SK-N-SH (cell line): Measurements from ENCODE around the gene GLYATL1. TPM values are rescaled to one million over a fixed set of nuclear protein-coding genes. Genes with fewer than 3 reads are reported as not detected.

Experiments
- CTCF ChIA-PET: fragments of 300-600, 350-600 bp; formaldehyde crosslinking; extraction: SDS; loops from one replicate; lab custom pipeline; 2021; lab: Yijun Ruan, JAX
- POLR2A ChIA-PET: fragments of 350-600 bp; sonication (Branson Sonifier 250); formaldehyde crosslinking; extraction: SDS; loops from one replicate; lab custom pipeline; 2020; ENCODE audit warnings: antibody characterized with exemption, inconsistent platforms; lab: Yijun Ruan, JAX
- DNase-seq: peaks from one replicate; pipeline ENCODE4 v3.0.0; 2012
- H2AFZ ChIP-seq: fragments of 200-600 bp; sonication (generic); 2 replicates; pipeline ENCODE4 v1.8.1; 2016; ENCODE audit warnings: antibody characterized with exemption, mild to moderate bottlenecking, low read depth
- H3F3A ChIP-seq: fragments of 200-600 bp; sonication (generic); replicated peaks from 2 replicates; pipeline ENCODE3; 2016; ENCODE audit warnings: antibody characterized with exemption, mild to moderate bottlenecking; ENCODE audit not compliant: insufficient read depth
- H3K27ac ChIP-seq, 2 experiments: fragments of 200-500 bp in 1 of 2; fragments of 200-600 bp in 1 of 2; sonication (Bioruptor generic) in 1 of 2; sonication (generic), shearing (Covaris generic) in 1 of 2; 2 replicates each; pipeline versions ENCODE4 v1.5.1 to v1.6.1; 2014 to 2016; ENCODE audit warnings: low read depth in 2 of 2, inconsistent platforms in 1 of 2, low read length in 1 of 2, mild to moderate bottlenecking in 1 of 2, mixed read lengths in 1 of 2
- H3K27me3 ChIP-seq: fragments of 200-600 bp; sonication (generic), shearing (Covaris generic); 2 replicates; pipeline ENCODE4 v1.6.1; 2016; ENCODE audit warnings: mixed run types; ENCODE audit not compliant: insufficient read depth
- H3K36me3 ChIP-seq, 2 experiments: fragments of 200-500 bp in 1 of 2; fragments of 200-600 bp in 1 of 2; sonication (Bioruptor generic) in 1 of 2; sonication (generic) in 1 of 2; replicated peaks in 1 of 2; 2 replicates each; pipeline versions ENCODE3 to v1.5.1; 2014 to 2016; ENCODE audit warnings: low read length in 1 of 2, mild to moderate bottlenecking in 1 of 2; ENCODE audit not compliant: insufficient read depth in 2 of 2, control insufficient read depth in 1 of 2
- H3K4me1 ChIP-seq, 2 experiments: fragments of 200-500 bp in 1 of 2; fragments of 200-600 bp in 1 of 2; sonication (Bioruptor generic) in 1 of 2; sonication (generic), shearing (Covaris generic) in 1 of 2; 2 replicates each; pipeline versions ENCODE4 v1.5.1 to v1.6.1; 2014 to 2016; ENCODE audit warnings: low read depth in 1 of 2, low read length in 1 of 2, mixed run types in 1 of 2; ENCODE audit not compliant: insufficient read depth in 2 of 2, control insufficient read depth in 1 of 2
- H3K4me2 ChIP-seq: fragments of 200-600 bp; sonication (generic), shearing (Covaris generic); 2 replicates; pipeline ENCODE4 v1.6.1; 2017; ENCODE audit warnings: mixed run types
- H3K4me3 ChIP-seq, 2 experiments: fragments of 200-500 bp in 1 of 2; fragments of 200-600 bp in 1 of 2; sonication (Bioruptor generic) in 1 of 2; sonication (generic), shearing (Covaris generic) in 1 of 2; 2 replicates each; pipeline versions ENCODE4 v1.5.1 to v1.8.1; 2014 to 2016; ENCODE audit warnings: low read depth in 2 of 2, inconsistent platforms in 1 of 2, low read length in 1 of 2, mild to moderate bottlenecking in 1 of 2, mixed read lengths in 1 of 2, moderate library complexity in 1 of 2
- H3K79me2 ChIP-seq: fragments of 200-600 bp; sonication (generic); 2 replicates; pipeline ENCODE4 v1.8.1; 2017; ENCODE audit warnings: mild to moderate bottlenecking; ENCODE audit not compliant: insufficient read depth
- H3K9ac ChIP-seq: fragments of 200-600 bp; sonication (generic); 2 replicates; pipeline ENCODE4 v1.6.1; 2017; ENCODE audit warnings: mixed run types
- H3K9me2 ChIP-seq: fragments of 200-600 bp; sonication (generic); 2 replicates; pipeline ENCODE4 v1.6.1; 2017; ENCODE audit warnings: mixed run types
- H3K9me3 ChIP-seq: fragments of 200-600 bp; sonication (generic); 2 replicates; pipeline ENCODE4 v1.6.1; 2017; ENCODE audit warnings: mixed run types, mild to moderate bottlenecking, moderate library complexity
- H4K20me1 ChIP-seq: fragments of 200-600 bp; sonication (generic); 2 replicates; pipeline ENCODE4 v1.6.1; 2017; ENCODE audit warnings: mild to moderate bottlenecking, mixed run types; ENCODE audit not compliant: insufficient read depth
- CHD2 ChIP-seq: fragments of 150-350 bp; IDR thresholded peaks from 2 replicates; pipeline ENCODE4 v1.6.1; 2018; ENCODE audit warnings: low read length; ENCODE audit not compliant: partially characterized antibody
- ELF1 ChIP-seq: IDR thresholded peaks from 2 replicates; pipeline ENCODE4 v1.4.0; 2012
- EP300 ChIP-seq, 2 experiments: IDR thresholded peaks; 2 replicates each; pipeline versions ENCODE4 v1.4.0 to v1.6.1; 2012; ENCODE audit warnings: borderline replicate concordance in 1 of 2, low read depth in 1 of 2, low read length in 1 of 2
- FOSL2 ChIP-seq: IDR thresholded peaks from 2 replicates; pipeline ENCODE4 v1.4.0; 2012; ENCODE audit warnings: low read depth, mild to moderate bottlenecking, moderate library complexity, borderline replicate concordance
- FOXJ3 ChIP-seq: sonication (generic); formaldehyde crosslinking; IDR thresholded peaks from 2 replicates; pipeline ENCODE4 v1.5.1; 2020; ENCODE audit warnings: mild to moderate bottlenecking, missing genetic modification reagents
- FOXM1 ChIP-seq: IDR thresholded peaks from 2 replicates; pipeline ENCODE4 v1.4.0; 2012; ENCODE audit warnings: low read depth, mild to moderate bottlenecking
- GATA2 ChIP-seq: sonication (generic); formaldehyde crosslinking; IDR thresholded peaks from 2 replicates; pipeline ENCODE4 v1.5.0; 2020; ENCODE audit warnings: mild to moderate bottlenecking, missing genetic modification reagents
- JUND ChIP-seq: IDR thresholded peaks from 2 replicates; pipeline ENCODE4 v1.4.0; 2012
- MEF2A ChIP-seq: IDR thresholded peaks from 2 replicates; pipeline ENCODE4 v1.4.0; 2012; ENCODE audit warnings: low read depth, borderline replicate concordance
- MXI1 ChIP-seq: IDR thresholded peaks from 2 replicates; pipeline ENCODE4 v1.6.1; 2012; ENCODE audit warnings: mild to moderate bottlenecking, low read depth, low read length, improper control_type of control experiment
- NFIC ChIP-seq: IDR thresholded peaks from 2 replicates; pipeline ENCODE4 v1.4.0; 2012; ENCODE audit warnings: borderline replicate concordance
- RAD21 ChIP-seq: IDR thresholded peaks from 2 replicates; pipeline ENCODE4 v1.6.1; 2012; ENCODE audit warnings: mild to moderate bottlenecking, low read length
- RFX5 ChIP-seq: IDR thresholded peaks from 2 replicates; pipeline ENCODE4 v1.6.1; 2012; ENCODE audit warnings: mild to moderate bottlenecking, improper control_type of control experiment, low read length
- RXRA ChIP-seq: IDR thresholded peaks from 2 replicates; pipeline ENCODE4 v1.4.0; 2012; ENCODE audit warnings: low read depth, mild to moderate bottlenecking, borderline replicate concordance
- SMC3 ChIP-seq: IDR thresholded peaks from 2 replicates; pipeline ENCODE4 v1.6.1; 2012; ENCODE audit warnings: low read depth, low read length, improper control_type of control experiment
- TAF1 ChIP-seq: IDR thresholded peaks from 2 replicates; pipeline ENCODE4 v1.6.1; 2012; ENCODE audit warnings: low read depth, mild to moderate bottlenecking, low read length, moderate library complexity, borderline replicate concordance
- TCF12 ChIP-seq: IDR thresholded peaks from 2 replicates; pipeline ENCODE4 v1.4.0; 2012
- YY1 ChIP-seq: IDR thresholded peaks from 2 replicates; pipeline ENCODE4 v1.4.0; 2012; ENCODE audit warnings: low read depth, mild to moderate bottlenecking
- WGBS: methylation state at CpG from one replicate; pipeline ENCODE4 v1.1.6; 2017; ENCODE audit warnings: low lambda C conversion rate; 5-methylcytosine and 5-hydroxymethylcytosine counted together
- polyA plus RNA-seq, 3 experiments: library from polyadenylated mRNA; depleted of rRNA; stranded (reverse); fragments of >200 nt; gene quantifications; 2 replicates each; pipeline ENCODE4 v1.2.3, GENCODE V29; 2012
- TF ChIP-seq, protein P1 (sequence below): fragments of 150-350 bp; IDR thresholded peaks from 2 replicates; pipeline ENCODE4 v1.6.1; 2017; ENCODE audit warnings: antibody characterized with exemption, low read length, low read depth, borderline replicate concordance
- TF ChIP-seq, protein P2 (sequence below): IDR thresholded peaks from 2 replicates; pipeline ENCODE4 v1.4.0; 2012; ENCODE audit warnings: low read depth, borderline replicate concordance
- TF ChIP-seq, protein P3 (sequence below): IDR thresholded peaks from 2 replicates; pipeline ENCODE4 v1.4.0; 2012; ENCODE audit warnings: low read depth, borderline replicate concordance
- TF ChIP-seq, protein P4 (sequence below): IDR thresholded peaks from 2 replicates; pipeline ENCODE4 v1.6.1; 2012; ENCODE audit warnings: mild to moderate bottlenecking, low read depth, low read length, moderate library complexity

GLYATL1 gene
- polyA plus RNA-seq, 1 of the 3 experiments (the other 2 are of a cell fraction): 0.21 TPM

DNA sequence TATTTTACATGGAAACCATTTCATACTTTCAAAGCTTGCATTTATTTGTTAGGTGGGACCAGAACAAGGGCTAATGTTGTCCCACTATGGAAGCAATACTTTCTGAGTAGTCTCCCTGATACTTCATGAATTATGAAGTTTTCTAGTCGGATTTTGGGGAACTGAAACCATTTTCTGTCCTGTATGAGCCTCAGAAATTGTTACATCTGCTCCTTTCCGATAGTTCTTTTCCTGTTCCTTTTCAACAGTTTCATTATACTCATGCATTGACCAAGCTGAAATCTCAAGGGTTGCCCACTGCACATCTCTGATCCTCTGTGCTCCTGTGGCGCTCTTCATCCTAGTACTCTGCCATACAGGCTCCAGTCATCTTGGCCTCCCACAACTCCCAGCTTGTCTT lies 31.5 kb upstream of the GLYATL1 start:
- no peak for DNase-seq
- Histone ChIP-seq H3F3A (peaks cover 7% of the 10 kb centered on the region), H4K20me1 (no peaks in the 10 kb centered on the region), H3K4me2 (no peak overlapping the region), H3K9ac (no peak overlapping the region), H3K79me2 (peaks cover 8% of the 10 kb centered on the region; the same call in 1 of the 2 replicates), H3K36me3 (no peaks in the 10 kb centered on the region), H3K4me1 (peaks cover 0 to 7% of the 10 kb centered on the region in 2 experiments; a peak in 2 of 4 replicates), H2AFZ (no peak overlapping the region), H3K9me2 (no peaks in the 10 kb centered on the region), H3K27me3 (no peaks in the 10 kb centered on the region), H3K27ac (no peak overlapping the region), H3K4me3 (no peak overlapping the region), H3K9me3 (no peaks in the 10 kb centered on the region)
- ChIA-PET CTCF (interaction anchor here (1.6 kb wide), 1 partner anchor 19 kb away, joined by 7 read pairs; no protein-coding TSS in a partner anchor), POLR2A (no interaction called here)
- 61% methylated on average over 3 of the region's 3 CpGs for WGBS
- TF ChIP-seq TAF1 (no peak), SMC3 (no peak), TCF12 (no peak), RXRA (no peak), RFX5 (no peak)

DNA sequence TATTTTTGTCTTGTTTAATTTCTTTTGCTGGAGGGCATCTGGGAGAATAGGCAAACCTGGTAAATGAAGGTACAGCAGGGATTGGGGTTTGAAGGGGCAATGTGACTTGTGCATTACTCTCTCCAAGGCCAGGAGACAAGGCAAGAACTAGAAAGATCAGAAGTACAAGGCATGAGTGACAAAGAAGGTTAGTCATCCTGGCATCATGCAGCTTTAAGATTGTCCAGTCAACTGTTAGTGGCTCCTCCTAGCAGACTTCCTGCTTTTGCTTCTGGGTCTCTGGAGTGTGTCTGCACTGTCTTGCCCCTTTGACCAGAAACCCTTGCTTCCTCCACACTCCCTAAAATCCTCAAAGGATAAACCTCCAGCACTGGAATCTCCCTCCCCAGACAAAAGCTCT lies 27.2 kb upstream of the GLYATL1 start:
- H3F3A ChIP-seq: no peaks in the 10 kb centered on the region
- no peak for DNase-seq
- POLR2A ChIA-PET: no interaction called here
- 0 out of 2 replicates have a peak, but pooled peaks cover 2% of the 10 kb centered on the region for H3K9me3 ChIP-seq
- no peak overlapping the region for H3K4me3 ChIP-seq
- no peaks in the 10 kb centered on the region for H4K20me1 ChIP-seq
- H3K36me3 ChIP-seq: no peaks in the 10 kb centered on the region
- CTCF ChIA-PET: no interaction called here
- TF ChIP-seq RXRA: no peak
- TF ChIP-seq, protein P1, sequence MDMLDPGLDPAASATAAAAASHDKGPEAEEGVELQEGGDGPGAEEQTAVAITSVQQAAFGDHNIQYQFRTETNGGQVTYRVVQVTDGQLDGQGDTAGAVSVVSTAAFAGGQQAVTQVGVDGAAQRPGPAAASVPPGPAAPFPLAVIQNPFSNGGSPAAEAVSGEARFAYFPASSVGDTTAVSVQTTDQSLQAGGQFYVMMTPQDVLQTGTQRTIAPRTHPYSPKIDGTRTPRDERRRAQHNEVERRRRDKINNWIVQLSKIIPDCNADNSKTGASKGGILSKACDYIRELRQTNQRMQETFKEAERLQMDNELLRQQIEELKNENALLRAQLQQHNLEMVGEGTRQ: no peak
- TF ChIP-seq, protein P2, sequence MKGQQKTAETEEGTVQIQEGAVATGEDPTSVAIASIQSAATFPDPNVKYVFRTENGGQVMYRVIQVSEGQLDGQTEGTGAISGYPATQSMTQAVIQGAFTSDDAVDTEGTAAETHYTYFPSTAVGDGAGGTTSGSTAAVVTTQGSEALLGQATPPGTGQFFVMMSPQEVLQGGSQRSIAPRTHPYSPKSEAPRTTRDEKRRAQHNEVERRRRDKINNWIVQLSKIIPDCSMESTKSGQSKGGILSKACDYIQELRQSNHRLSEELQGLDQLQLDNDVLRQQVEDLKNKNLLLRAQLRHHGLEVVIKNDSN: no peak
- TF ChIP-seq CHD2: no peak
- TF ChIP-seq MXI1: no peak
- TF ChIP-seq FOXM1: no peak
- no peak for TF ChIP-seq FOSL2
- no peak for TF ChIP-seq NFIC
- TF ChIP-seq EP300 (IDR thresholded peaks at IDR 0.05; ENCODE audit: borderline replicate concordance in 1 of 2, low read depth in 1 of 2, low read length in 1 of 2): no peak
- TF ChIP-seq TAF1: no peak
- TF ChIP-seq YY1: no peak
- no peak for TF ChIP-seq RAD21
- TF ChIP-seq, protein P3, sequence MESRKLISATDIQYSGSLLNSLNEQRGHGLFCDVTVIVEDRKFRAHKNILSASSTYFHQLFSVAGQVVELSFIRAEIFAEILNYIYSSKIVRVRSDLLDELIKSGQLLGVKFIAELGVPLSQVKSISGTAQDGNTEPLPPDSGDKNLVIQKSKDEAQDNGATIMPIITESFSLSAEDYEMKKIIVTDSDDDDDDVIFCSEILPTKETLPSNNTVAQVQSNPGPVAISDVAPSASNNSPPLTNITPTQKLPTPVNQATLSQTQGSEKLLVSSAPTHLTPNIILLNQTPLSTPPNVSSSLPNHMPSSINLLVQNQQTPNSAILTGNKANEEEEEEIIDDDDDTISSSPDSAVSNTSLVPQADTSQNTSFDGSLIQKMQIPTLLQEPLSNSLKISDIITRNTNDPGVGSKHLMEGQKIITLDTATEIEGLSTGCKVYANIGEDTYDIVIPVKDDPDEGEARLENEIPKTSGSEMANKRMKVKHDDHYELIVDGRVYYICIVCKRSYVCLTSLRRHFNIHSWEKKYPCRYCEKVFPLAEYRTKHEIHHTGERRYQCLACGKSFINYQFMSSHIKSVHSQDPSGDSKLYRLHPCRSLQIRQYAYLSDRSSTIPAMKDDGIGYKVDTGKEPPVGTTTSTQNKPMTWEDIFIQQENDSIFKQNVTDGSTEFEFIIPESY: no peak
- no peak for TF ChIP-seq RFX5
- no peak for TF ChIP-seq FOXJ3 (CRISPR knock-in tag)
- TF ChIP-seq MEF2A: no peak
- no peak for TF ChIP-seq GATA2 (CRISPR knock-in tag)
- TF ChIP-seq JUND: no peak
- TF ChIP-seq ELF1: no peak
- TF ChIP-seq, protein P4, sequence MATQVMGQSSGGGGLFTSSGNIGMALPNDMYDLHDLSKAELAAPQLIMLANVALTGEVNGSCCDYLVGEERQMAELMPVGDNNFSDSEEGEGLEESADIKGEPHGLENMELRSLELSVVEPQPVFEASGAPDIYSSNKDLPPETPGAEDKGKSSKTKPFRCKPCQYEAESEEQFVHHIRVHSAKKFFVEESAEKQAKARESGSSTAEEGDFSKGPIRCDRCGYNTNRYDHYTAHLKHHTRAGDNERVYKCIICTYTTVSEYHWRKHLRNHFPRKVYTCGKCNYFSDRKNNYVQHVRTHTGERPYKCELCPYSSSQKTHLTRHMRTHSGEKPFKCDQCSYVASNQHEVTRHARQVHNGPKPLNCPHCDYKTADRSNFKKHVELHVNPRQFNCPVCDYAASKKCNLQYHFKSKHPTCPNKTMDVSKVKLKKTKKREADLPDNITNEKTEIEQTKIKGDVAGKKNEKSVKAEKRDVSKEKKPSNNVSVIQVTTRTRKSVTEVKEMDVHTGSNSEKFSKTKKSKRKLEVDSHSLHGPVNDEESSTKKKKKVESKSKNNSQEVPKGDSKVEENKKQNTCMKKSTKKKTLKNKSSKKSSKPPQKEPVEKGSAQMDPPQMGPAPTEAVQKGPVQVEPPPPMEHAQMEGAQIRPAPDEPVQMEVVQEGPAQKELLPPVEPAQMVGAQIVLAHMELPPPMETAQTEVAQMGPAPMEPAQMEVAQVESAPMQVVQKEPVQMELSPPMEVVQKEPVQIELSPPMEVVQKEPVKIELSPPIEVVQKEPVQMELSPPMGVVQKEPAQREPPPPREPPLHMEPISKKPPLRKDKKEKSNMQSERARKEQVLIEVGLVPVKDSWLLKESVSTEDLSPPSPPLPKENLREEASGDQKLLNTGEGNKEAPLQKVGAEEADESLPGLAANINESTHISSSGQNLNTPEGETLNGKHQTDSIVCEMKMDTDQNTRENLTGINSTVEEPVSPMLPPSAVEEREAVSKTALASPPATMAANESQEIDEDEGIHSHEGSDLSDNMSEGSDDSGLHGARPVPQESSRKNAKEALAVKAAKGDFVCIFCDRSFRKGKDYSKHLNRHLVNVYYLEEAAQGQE: no peak
- no peak overlapping the region for H3K27ac ChIP-seq
- H3K27me3 ChIP-seq: no peaks in the 10 kb centered on the region
- H3K79me2 ChIP-seq: no peaks in the 10 kb centered on the region
- H3K9me2 ChIP-seq: no peaks in the 10 kb centered on the region
- no peak overlapping the region for H3K4me2 ChIP-seq
- H3K9ac ChIP-seq: no peak overlapping the region
- H2AFZ ChIP-seq: no peak overlapping the region
- H3K4me1 ChIP-seq: no peaks in the 10 kb centered on the region
